ENCODE measurements around the gene MTHFD2.

MTHFD2 gene

GRCh38 chr2:74264281-74264680 lies 65.9 kb downstream of the MTHFD2 start:
- TF ChIP-seq CTCF (IDR thresholded peaks at IDR 0.05): no peak
- Mint-ChIP-seq H3K9me3 (no peaks in the 10 kb centered on the region), H3K4me3 (no peak overlapping the region), H3K4me1 (peaks cover 27% of the 10 kb centered on the region), H3K27ac (no peak overlapping the region), H3K27me3 (ENCODE audit: low read depth, poor library complexity) (peaks cover 16% of the 10 kb centered on the region), H3K36me3 (ENCODE audit: low read depth) (no peaks in the 10 kb centered on the region)
- no peak for DNase-seq

DNA sequence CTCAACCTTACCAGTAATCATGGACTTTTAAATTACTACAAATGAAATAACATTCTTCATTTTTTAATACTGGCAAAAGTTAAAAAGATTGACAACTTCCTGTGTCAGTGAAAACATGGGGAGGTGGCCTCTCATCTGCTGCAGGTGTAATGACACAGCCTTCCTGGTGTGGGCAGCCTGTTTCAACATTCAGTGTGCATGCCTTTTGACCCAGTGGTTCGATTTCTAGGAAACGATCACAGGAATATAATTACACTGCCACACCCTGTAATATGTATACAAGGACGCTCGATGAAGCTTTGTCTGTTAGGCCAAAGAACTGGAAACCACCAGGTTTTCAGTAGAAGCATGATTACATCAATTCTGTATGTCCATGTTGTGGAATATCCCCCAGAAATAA lies 68.7 kb downstream of the MTHFD2 start:
- Mint-ChIP-seq H3K4me3 (no peak overlapping the region), H3K27me3 (ENCODE audit: low read depth, poor library complexity) (peaks cover 22% of the 10 kb centered on the region), H3K27ac (no peak overlapping the region), H3K9me3 (no peaks in the 10 kb centered on the region), H3K4me1 (no peaks in the 10 kb centered on the region), H3K36me3 (ENCODE audit: low read depth) (no peaks in the 10 kb centered on the region)
- DNase-seq: no peak
- peak; percentile 21 for TF ChIP-seq CTCF (IDR thresholded peaks at IDR 0.05)

All from nephron progenitor cell (in vitro differentiated cells).